ENCODE results near the gene IFT43. TPM values are rescaled to one million over a fixed set of nuclear protein-coding genes. Genes with fewer than 3 reads are reported as not detected.

The IFT43 gene
- total RNA-seq, 6 experiments from 2014 or later: 27.1 to 33.4 (median 29.3) TPM

- H3K9me3 Mint-ChIP-seq: no peaks in the 10 kb centered on the region
- H3K4me3 Mint-ChIP-seq: no peak overlapping the region
Measured at GRCh38 chr14:75993567-75994041, 8.0 kb downstream of the IFT43 start.

GRCh38 chr14:75995372-75996041 is 9.9 kb downstream of the IFT43 start:
- Mint-ChIP-seq H3K4me1 (ENCODE audit: low read depth) (peaks cover 44% of the 10 kb centered on the region), H3K27ac (peak overlapping the region; percentile 83), H3K27me3 (ENCODE audit: insufficient read depth) (peaks cover 5% of the 10 kb centered on the region; the same call in 1 of the 2 replicates), H3K36me3 (ENCODE audit: low read depth) (peaks cover 45% of the 10 kb centered on the region), H3K9me3 (no peaks in the 10 kb centered on the region), H3K4me3 (peak overlapping the region; percentile 82)
- no peak for TF ChIP-seq CTCF (IDR thresholded peaks at IDR 0.05)
- peak; percentile 48 for DNase-seq

More at GRCh38 chr14:75993567-75994041, 8.0 kb downstream of the IFT43 start:
- Mint-ChIP-seq H3K36me3 (ENCODE audit: low read depth) (peaks cover 42% of the 10 kb centered on the region), H3K27ac (peak overlapping the region; percentile 3; the same call in 1 of the 2 replicates), H3K4me1 (ENCODE audit: low read depth) (peaks cover 44% of the 10 kb centered on the region), H3K27me3 (ENCODE audit: insufficient read depth) (peaks cover 5% of the 10 kb centered on the region; the same call in 1 of the 2 replicates)
- TF ChIP-seq CTCF (IDR thresholded peaks at IDR 0.05): no peak
- DNase-seq: no peak

- Mint-ChIP-seq H3K27ac (no peak overlapping the region), H3K4me3 (no peak overlapping the region), H3K9me3 (no peaks in the 10 kb centered on the region), H3K36me3 (ENCODE audit: low read depth) (peaks cover 52% of the 10 kb centered on the region), H3K27me3 (ENCODE audit: insufficient read depth) (peaks cover 5% of the 10 kb centered on the region; the same call in 1 of the 2 replicates), H3K4me1 (ENCODE audit: low read depth) (peaks cover 42% of the 10 kb centered on the region)
- DNase-seq: no peak
- TF ChIP-seq CTCF (IDR thresholded peaks at IDR 0.05): no peak
Measured at GRCh38 chr14:75996488-75996887, 10.9 kb downstream of the IFT43 start.

- no peak for TF ChIP-seq CTCF (IDR thresholded peaks at IDR 0.05)
- Mint-ChIP-seq H3K9me3 (peaks cover 8% of the 10 kb centered on the region), H3K4me3 (no peak overlapping the region), H3K4me1 (ENCODE audit: low read depth) (peaks cover 21% of the 10 kb centered on the region), H3K27ac (no peak overlapping the region), H3K27me3 (ENCODE audit: insufficient read depth) (peaks cover 3% of the 10 kb centered on the region; the same call in 1 of the 2 replicates), H3K36me3 (ENCODE audit: low read depth) (peaks cover 60% of the 10 kb centered on the region)
- DNase-seq: no peak
Measured at GRCh38 chr14:75999511-76000190, 14.1 kb downstream of the IFT43 start.

- H3K27me3 Mint-ChIP-seq (ENCODE audit: insufficient read depth): peaks cover 2% of the 10 kb centered on the region; the same call in 1 of the 2 replicates
- H3K4me1 Mint-ChIP-seq (ENCODE audit: low read depth): peaks cover 4% of the 10 kb centered on the region
- TF ChIP-seq CTCF (IDR thresholded peaks at IDR 0.05): no peak
- no peak for DNase-seq
- no peak overlapping the region for H3K4me3 Mint-ChIP-seq
- H3K27ac Mint-ChIP-seq: no peak overlapping the region
- H3K36me3 Mint-ChIP-seq (ENCODE audit: low read depth): peaks cover 63% of the 10 kb centered on the region
- H3K9me3 Mint-ChIP-seq: peaks cover 11% of the 10 kb centered on the region
Measured at GRCh38 chr14:76002383-76002782, 16.8 kb downstream of the IFT43 start.
